ENCODE measurements around the gene HSPBP1. TPM values are rescaled to one million over a fixed set of nuclear protein-coding genes. Genes with fewer than 3 reads are reported as not detected.

HSPBP1 gene
- polyA plus RNA-seq, 1 donor from 2014 or later, result 61.1 TPM

GRCh38 chr19:55229145-55229788 lies 50.6 kb downstream of the HSPBP1 start:
- no peak overlapping the region for H3K27ac ChIP-seq (ENCODE audit: low read length)
- H3K4me2 ChIP-seq (ENCODE audit: low read length), result no peak overlapping the region
- TF ChIP-seq EZH2 (IDR thresholded peaks at IDR 0.05; ENCODE audit: borderline replicate concordance, insufficient read depth, low read length, poor library complexity, severe bottlenecking) (no peak), POLR2AphosphoS5 (IDR thresholded peaks at IDR 0.05) (no peak), TAF1 (IDR thresholded peaks at IDR 0.05; ENCODE audit: low read depth) (no peak), SMC3 (conservative IDR thresholded peaks at IDR 0.05; ENCODE audit: poor library complexity) (no peak), RAD21 (conservative IDR thresholded peaks at IDR 0.05) (no peak)
- TF ChIP-seq, protein P1, sequence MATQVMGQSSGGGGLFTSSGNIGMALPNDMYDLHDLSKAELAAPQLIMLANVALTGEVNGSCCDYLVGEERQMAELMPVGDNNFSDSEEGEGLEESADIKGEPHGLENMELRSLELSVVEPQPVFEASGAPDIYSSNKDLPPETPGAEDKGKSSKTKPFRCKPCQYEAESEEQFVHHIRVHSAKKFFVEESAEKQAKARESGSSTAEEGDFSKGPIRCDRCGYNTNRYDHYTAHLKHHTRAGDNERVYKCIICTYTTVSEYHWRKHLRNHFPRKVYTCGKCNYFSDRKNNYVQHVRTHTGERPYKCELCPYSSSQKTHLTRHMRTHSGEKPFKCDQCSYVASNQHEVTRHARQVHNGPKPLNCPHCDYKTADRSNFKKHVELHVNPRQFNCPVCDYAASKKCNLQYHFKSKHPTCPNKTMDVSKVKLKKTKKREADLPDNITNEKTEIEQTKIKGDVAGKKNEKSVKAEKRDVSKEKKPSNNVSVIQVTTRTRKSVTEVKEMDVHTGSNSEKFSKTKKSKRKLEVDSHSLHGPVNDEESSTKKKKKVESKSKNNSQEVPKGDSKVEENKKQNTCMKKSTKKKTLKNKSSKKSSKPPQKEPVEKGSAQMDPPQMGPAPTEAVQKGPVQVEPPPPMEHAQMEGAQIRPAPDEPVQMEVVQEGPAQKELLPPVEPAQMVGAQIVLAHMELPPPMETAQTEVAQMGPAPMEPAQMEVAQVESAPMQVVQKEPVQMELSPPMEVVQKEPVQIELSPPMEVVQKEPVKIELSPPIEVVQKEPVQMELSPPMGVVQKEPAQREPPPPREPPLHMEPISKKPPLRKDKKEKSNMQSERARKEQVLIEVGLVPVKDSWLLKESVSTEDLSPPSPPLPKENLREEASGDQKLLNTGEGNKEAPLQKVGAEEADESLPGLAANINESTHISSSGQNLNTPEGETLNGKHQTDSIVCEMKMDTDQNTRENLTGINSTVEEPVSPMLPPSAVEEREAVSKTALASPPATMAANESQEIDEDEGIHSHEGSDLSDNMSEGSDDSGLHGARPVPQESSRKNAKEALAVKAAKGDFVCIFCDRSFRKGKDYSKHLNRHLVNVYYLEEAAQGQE (IDR thresholded peaks at IDR 0.05; ENCODE audit: borderline replicate concordance), result no peak
- H3K9me3 ChIP-seq (ENCODE audit: low read length), result no peaks in the 10 kb centered on the region
- no peak overlapping the region for H3K9ac ChIP-seq (ENCODE audit: low read length)
- H3K9me2 ChIP-seq (ENCODE audit: insufficient read depth, low read length), result no peaks in the 10 kb centered on the region
- H3K4me3 ChIP-seq (ENCODE audit: low read length), result no peak overlapping the region
- no peaks in the 10 kb centered on the region for H4K20me1 ChIP-seq (ENCODE audit: insufficient read depth)
- no peaks in the 10 kb centered on the region for H3K79me2 ChIP-seq (replicated peaks; ENCODE audit: insufficient read depth, low read length)
- H2AFZ ChIP-seq (ENCODE audit: low read depth, low read length), result no peak overlapping the region
- no peaks in the 10 kb centered on the region for H3K27me3 ChIP-seq (ENCODE audit: insufficient read depth, low read depth, low read length)
- H3F3A ChIP-seq (ENCODE audit: insufficient read depth, low read length, poor library complexity, severe bottlenecking), result no peaks in the 10 kb centered on the region
- H3K36me3 ChIP-seq (ENCODE audit: insufficient read depth, low read length), result no peaks in the 10 kb centered on the region

GRCh38 chr19:55228403-55229031 lies 51.4 kb downstream of the HSPBP1 start, which contains the start of gene TMEM86B:
Gene TMEM86B, minus strand, starts transcription at chr19:55228763. Its CDS starts 22 bp downstream, at chr19:55228741.
- H4K20me1 ChIP-seq (ENCODE audit: insufficient read depth), result no peaks in the 10 kb centered on the region
- no peak within 1 kb of the TSS for H3K27ac ChIP-seq (ENCODE audit: low read length)
- H3K4me2 ChIP-seq (ENCODE audit: low read length), result no peak within 1 kb of the TSS
- no peak for TF ChIP-seq EP300 (conservative IDR thresholded peaks at IDR 0.05; ENCODE audit: poor library complexity, severe bottlenecking)
- TF ChIP-seq SMC3 (conservative IDR thresholded peaks at IDR 0.05; ENCODE audit: poor library complexity), result no peak
- TF ChIP-seq POLR2AphosphoS5 (IDR thresholded peaks at IDR 0.05), result no peak
- TF ChIP-seq TAF1 (IDR thresholded peaks at IDR 0.05; ENCODE audit: low read depth), result no peak
- H3K27me3 ChIP-seq (ENCODE audit: insufficient read depth, low read depth, low read length), result no peaks in the 10 kb centered on the region
- no peaks in the 10 kb centered on the region for H3F3A ChIP-seq (ENCODE audit: insufficient read depth, low read length, poor library complexity, severe bottlenecking)
- no peak within 1 kb of the TSS for H2AFZ ChIP-seq (ENCODE audit: low read depth, low read length)
- H3K9me3 ChIP-seq (ENCODE audit: low read length), result no peaks in the 10 kb centered on the region
- H3K4me3 ChIP-seq (ENCODE audit: low read length), result no peak within 1 kb of the TSS
- no peaks in the 10 kb centered on the region for H3K79me2 ChIP-seq (replicated peaks; ENCODE audit: insufficient read depth, low read length)
- H3K36me3 ChIP-seq (ENCODE audit: insufficient read depth, low read length), result no peaks in the 10 kb centered on the region
- no peaks in the 10 kb centered on the region for H3K9me2 ChIP-seq (ENCODE audit: insufficient read depth, low read length)
- no peak within 1 kb of the TSS for H3K9ac ChIP-seq (ENCODE audit: low read length)

GRCh38 chr19:55228015-55228391 lies 51.9 kb downstream of the HSPBP1 start:
- Histone ChIP-seq H3K9me2 (ENCODE audit: insufficient read depth, low read length) (no peaks in the 10 kb centered on the region), H4K20me1 (ENCODE audit: insufficient read depth) (no peaks in the 10 kb centered on the region), H3K36me3 (ENCODE audit: insufficient read depth, low read length) (no peaks in the 10 kb centered on the region), H3K9ac (ENCODE audit: low read length) (no peak overlapping the region), H3K79me2 (replicated peaks; ENCODE audit: insufficient read depth, low read length) (no peaks in the 10 kb centered on the region), H3F3A (ENCODE audit: insufficient read depth, low read length, poor library complexity, severe bottlenecking) (no peaks in the 10 kb centered on the region), H3K4me2 (ENCODE audit: low read length) (no peak overlapping the region), H3K9me3 (ENCODE audit: low read length) (no peaks in the 10 kb centered on the region), H3K4me3 (ENCODE audit: low read length) (no peak overlapping the region), H3K27ac (ENCODE audit: low read length) (no peak overlapping the region), H3K27me3 (ENCODE audit: insufficient read depth, low read depth, low read length) (no peaks in the 10 kb centered on the region), H2AFZ (ENCODE audit: low read depth, low read length) (no peak overlapping the region)
- TF ChIP-seq, protein P1 (IDR thresholded peaks at IDR 0.05; ENCODE audit: borderline replicate concordance), result no peak
- TF ChIP-seq EP300 (conservative IDR thresholded peaks at IDR 0.05; ENCODE audit: poor library complexity, severe bottlenecking) (no peak), EZH2 (IDR thresholded peaks at IDR 0.05; ENCODE audit: borderline replicate concordance, insufficient read depth, low read length, poor library complexity, severe bottlenecking) (no peak), MXI1 (conservative IDR thresholded peaks at IDR 0.05; ENCODE audit: poor library complexity, severe bottlenecking) (no peak), SMC3 (conservative IDR thresholded peaks at IDR 0.05; ENCODE audit: poor library complexity) (no peak), POLR2AphosphoS5 (IDR thresholded peaks at IDR 0.05) (no peak), RAD21 (conservative IDR thresholded peaks at IDR 0.05) (no peak), TAF1 (IDR thresholded peaks at IDR 0.05; ENCODE audit: low read depth) (no peak)
- TF ChIP-seq, protein P2, sequence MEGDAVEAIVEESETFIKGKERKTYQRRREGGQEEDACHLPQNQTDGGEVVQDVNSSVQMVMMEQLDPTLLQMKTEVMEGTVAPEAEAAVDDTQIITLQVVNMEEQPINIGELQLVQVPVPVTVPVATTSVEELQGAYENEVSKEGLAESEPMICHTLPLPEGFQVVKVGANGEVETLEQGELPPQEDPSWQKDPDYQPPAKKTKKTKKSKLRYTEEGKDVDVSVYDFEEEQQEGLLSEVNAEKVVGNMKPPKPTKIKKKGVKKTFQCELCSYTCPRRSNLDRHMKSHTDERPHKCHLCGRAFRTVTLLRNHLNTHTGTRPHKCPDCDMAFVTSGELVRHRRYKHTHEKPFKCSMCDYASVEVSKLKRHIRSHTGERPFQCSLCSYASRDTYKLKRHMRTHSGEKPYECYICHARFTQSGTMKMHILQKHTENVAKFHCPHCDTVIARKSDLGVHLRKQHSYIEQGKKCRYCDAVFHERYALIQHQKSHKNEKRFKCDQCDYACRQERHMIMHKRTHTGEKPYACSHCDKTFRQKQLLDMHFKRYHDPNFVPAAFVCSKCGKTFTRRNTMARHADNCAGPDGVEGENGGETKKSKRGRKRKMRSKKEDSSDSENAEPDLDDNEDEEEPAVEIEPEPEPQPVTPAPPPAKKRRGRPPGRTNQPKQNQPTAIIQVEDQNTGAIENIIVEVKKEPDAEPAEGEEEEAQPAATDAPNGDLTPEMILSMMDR (IDR thresholded peaks at IDR 0.05; ENCODE audit: poor library complexity, severe bottlenecking), result no peak

Data from neural cell (in vitro differentiated cells).